Activated CD8-positive, alpha-beta memory T cell treated with anti-CD3 and anti-CD28 coated beads, Interleukin-2, amount 50 U/mL, for 24 hours (primary cell): ENCODE data around the gene ZFAND6.

Experiments
- DNase-seq: peaks from one replicate; pipeline ENCODE4 v3.0.0-alpha.2; 2020; ENCODE audit errors: extremely low read depth

ZFAND6 gene

GRCh38 chr15:80170596-80170995 is 111.1 kb downstream of the ZFAND6 start:
- no peak for DNase-seq

GRCh38 chr15:80171787-80172186 is 112.3 kb downstream of the ZFAND6 start:
- DNase-seq: no peak

GRCh38 chr15:80172401-80172800 is 112.9 kb downstream of the ZFAND6 start:
- DNase-seq: no peak

- peak; percentile 31 for DNase-seq
Observed at GRCh38 chr15:80173022-80173759, 113.7 kb downstream of the ZFAND6 start.

GRCh38 chr15:80174017-80174746 is 114.7 kb downstream of the ZFAND6 start:
- no peak for DNase-seq

GRCh38 chr15:80175436-80175835 is 116.0 kb downstream of the ZFAND6 start:
- DNase-seq: no peak

- no peak for DNase-seq
Observed at GRCh38 chr15:80176443-80176842, 117.0 kb downstream of the ZFAND6 start.

GRCh38 chr15:80177156-80177555 is 117.7 kb downstream of the ZFAND6 start:
- no peak for DNase-seq

- no peak for DNase-seq
Observed at GRCh38 chr15:80179025-80179759, 119.7 kb downstream of the ZFAND6 start.

GRCh38 chr15:80179935-80180334 is 120.5 kb downstream of the ZFAND6 start:
- DNase-seq: no peak

- DNase-seq: no peak
Observed at GRCh38 chr15:80180468-80180867, 121.0 kb downstream of the ZFAND6 start.

GRCh38 chr15:80180986-80181385 is 121.5 kb downstream of the ZFAND6 start:
- no peak for DNase-seq

- DNase-seq: no peak
Observed at GRCh38 chr15:80182611-80183261, 123.3 kb downstream of the ZFAND6 start.

- DNase-seq: no peak
Observed at GRCh38 chr15:80183306-80183705, 123.8 kb downstream of the ZFAND6 start.

GRCh38 chr15:80183886-80184285 is 124.4 kb downstream of the ZFAND6 start:
- no peak for DNase-seq

GRCh38 chr15:80184554-80184953 is 125.1 kb downstream of the ZFAND6 start:
- DNase-seq: no peak

- no peak for DNase-seq
Observed at GRCh38 chr15:80185152-80185551, 125.7 kb downstream of the ZFAND6 start.

GRCh38 chr15:80186066-80186465 is 126.6 kb downstream of the ZFAND6 start:
- no peak for DNase-seq

- DNase-seq: no peak
Observed at GRCh38 chr15:80186597-80186996, 127.1 kb downstream of the ZFAND6 start.
